ENCODE results near the gene PLCH2.
"Not testable (repeated sequence)": the region's sequence is repeated elsewhere in the genome, so short reads cannot be mapped to it uniquely, and the experiment has no call there.

The PLCH2 gene

GRCh38 chr1:2439369-2439768 lies 36.7 kb upstream of the PLCH2 start:
- DNase-seq (ENCODE audit: extremely low read depth in 1 of 2, low read depth in 1 of 2), result no peak

DNA sequence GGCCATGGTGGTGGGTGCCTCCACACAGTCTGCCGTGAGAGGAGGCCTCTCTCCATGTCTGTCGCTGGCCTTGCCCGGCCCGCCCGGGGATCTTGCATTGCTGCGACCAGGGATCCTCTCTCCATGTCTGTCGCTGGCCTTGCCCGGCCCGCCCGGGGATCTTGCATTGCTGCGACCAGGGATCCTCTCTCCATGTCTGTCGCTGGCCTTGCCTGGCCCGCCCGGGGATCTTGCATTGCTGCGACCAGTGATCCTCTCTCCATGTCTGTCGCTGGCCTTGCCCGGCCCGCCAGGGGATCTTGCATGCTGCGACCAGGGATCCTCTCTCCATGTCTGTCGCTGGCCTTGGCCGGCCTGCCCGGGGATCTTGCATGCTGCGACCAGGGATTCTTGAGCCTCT lies 35.7 kb upstream of the PLCH2 start:
- DNase-seq (ENCODE audit: extremely low read depth in 1 of 2, low read depth in 1 of 2), result not testable (repeated sequence)

- DNase-seq (ENCODE audit: extremely low read depth in 1 of 2, low read depth in 1 of 2), result no peak
Measured at GRCh38 chr1:2441746-2442145, 34.3 kb upstream of the PLCH2 start.

- no peak for DNase-seq (ENCODE audit: extremely low read depth in 1 of 2, low read depth in 1 of 2)
Measured at GRCh38 chr1:2442661-2443060, 33.4 kb upstream of the PLCH2 start.

- DNase-seq (ENCODE audit: extremely low read depth in 1 of 2, low read depth in 1 of 2), result no peak
Measured at GRCh38 chr1:2443277-2444137, 32.6 kb upstream of the PLCH2 start.

DNA sequence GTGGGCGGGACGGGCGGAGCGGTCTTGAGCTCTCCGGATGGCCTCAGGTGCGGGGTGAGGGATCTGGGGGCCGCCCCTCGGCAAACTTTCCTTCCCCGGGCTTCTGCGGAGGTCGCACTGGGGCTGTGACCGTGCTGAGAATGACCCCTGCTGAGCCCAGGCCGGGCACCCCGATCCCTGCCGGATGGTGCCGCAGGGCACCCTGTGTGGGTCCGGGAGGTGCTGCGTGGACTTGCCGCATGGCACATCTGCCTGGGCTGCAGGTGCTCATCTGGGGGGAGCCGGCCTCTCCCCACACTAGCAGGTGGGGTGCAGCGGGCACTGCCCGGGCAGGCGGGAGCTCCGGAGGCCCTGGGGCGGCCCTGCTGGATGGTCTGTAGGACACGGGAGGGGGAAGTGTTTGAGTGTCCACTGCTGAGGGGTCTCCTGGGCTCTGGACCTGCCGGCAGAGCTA lies 31.9 kb upstream of the PLCH2 start:
- DNase-seq (ENCODE audit: extremely low read depth in 1 of 2, low read depth in 1 of 2), result no peak

DNA sequence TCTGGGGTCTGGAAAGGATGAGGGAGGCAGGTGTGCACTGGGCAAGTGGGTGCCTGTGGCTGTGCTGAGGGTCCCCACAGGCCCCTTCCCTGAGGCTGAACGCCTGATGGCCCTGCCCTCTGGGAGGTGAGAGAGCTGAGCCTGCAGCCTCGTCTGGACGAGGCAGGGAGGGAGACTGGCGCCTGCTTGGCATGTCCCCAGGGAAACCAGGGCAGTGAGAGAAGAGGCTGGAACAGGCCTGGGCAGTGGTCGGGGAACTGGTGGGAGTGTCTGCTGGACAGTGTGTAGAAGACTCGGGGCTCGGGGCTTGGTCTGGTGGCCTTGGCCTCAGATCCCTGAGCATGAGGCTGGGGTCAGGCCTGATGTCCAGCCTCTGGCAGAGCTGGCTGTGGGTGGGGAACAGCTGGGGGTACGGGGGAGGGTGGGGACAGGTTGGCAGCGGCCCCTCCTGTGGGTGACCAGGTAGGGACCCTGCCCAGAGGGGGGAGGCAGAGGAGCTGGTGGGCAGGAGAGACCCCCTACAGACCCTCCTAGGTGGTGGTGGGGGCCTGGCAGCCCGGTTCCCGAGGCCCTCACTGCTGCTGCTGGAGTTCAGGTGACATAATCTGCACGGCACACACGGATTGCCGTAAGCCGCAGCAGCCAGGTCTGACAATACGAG lies 30.8 kb upstream of the PLCH2 start:
- no peak for DNase-seq (ENCODE audit: extremely low read depth in 1 of 2, low read depth in 1 of 2)

DNA sequence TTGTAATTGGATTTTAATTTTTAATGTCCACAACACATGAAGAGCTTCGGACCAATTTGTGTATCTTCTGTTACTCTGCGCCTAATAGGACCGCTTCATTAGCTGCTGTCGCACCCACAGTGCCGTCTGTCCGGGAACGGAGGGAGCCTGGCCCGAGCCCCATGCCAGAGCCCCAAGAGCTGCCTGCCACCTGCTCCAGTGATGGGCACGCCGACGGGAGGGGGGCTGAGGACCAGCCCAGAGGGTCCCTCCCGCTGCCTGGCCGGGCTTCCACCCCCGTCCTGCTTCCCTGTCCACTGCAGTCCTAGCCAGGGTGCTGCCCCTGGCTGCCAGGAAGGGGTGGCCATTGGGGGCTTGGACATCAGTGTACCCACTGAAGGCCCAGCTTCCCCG lies 30.3 kb upstream of the PLCH2 start:
- DNase-seq (ENCODE audit: extremely low read depth in 1 of 2, low read depth in 1 of 2), result no peak

- DNase-seq (ENCODE audit: extremely low read depth in 1 of 2, low read depth in 1 of 2), result no peak
Measured at GRCh38 chr1:2446394-2446793, 29.7 kb upstream of the PLCH2 start.

DNA sequence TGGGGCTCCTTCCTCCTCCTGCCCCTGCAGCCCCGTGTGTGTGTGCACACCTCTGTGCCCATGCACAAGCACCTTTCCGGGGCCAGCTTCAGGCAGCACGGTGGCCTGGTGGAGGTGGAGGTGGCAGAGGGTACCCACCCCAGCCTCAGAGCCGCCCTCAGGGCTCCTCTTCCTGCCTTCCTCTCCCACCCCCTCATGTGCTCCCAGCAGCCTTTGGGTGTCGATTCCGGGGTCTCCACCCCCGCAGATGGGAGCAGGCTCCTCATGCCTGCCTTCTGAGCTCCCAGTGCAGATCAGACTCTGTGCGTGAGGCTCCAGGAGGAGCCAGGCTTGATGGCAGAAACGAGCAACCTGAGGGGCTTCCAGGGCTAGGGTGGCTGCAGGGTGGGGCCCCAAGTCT lies 29.2 kb upstream of the PLCH2 start:
- no peak for DNase-seq (ENCODE audit: extremely low read depth in 1 of 2, low read depth in 1 of 2)

DNA sequence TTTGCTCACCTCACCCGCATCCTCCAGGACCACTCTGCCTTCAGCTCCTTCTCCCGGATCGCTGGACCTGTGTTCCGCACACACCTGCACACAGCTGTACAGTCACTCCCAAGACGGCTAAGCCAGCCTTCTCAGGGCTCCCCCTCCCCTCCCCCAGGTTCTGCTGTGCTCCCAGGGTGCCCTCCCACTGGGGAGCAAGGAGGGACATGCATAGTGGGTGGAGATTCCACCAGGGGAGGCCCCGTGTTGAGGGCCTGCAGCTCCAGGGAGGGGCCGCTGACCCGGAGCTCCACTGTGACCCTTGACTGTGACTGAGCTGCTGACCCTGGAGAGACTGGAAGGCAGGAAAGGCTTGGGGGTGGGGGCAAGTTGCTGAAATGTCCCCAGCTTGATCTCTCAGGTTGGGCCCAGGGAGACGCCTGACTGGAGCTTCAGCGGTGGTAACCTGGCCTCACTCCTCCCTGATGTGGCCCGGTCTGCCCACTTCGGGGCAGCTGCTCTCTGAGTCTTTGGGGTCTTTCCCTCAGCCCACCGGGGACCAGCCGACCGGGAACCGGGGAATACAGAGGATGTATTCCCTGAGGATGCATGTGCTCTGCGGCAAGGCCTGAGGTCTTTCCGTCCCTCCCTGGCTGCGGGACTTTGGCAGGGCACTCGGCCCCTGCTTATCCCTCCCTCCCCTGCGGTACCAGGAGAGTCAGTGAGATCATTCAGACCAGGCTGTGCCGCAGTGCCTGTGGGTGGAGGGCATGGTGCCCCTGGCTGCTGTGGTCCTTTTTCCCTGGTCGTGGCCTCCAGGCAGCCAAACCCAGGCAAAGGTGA lies 28.6 kb upstream of the PLCH2 start:
- DNase-seq (ENCODE audit: extremely low read depth in 1 of 2, low read depth in 1 of 2), result no peak

- no peak for DNase-seq (ENCODE audit: extremely low read depth in 1 of 2, low read depth in 1 of 2)
Measured at GRCh38 chr1:2448098-2448445, 28.0 kb upstream of the PLCH2 start.

GRCh38 chr1:2449636-2450454 lies 26.2 kb upstream of the PLCH2 start:
- no peak for DNase-seq (ENCODE audit: extremely low read depth in 1 of 2, low read depth in 1 of 2)

- no peak for DNase-seq (ENCODE audit: extremely low read depth in 1 of 2, low read depth in 1 of 2)
Measured at GRCh38 chr1:2451741-2452140, 24.3 kb upstream of the PLCH2 start.

DNA sequence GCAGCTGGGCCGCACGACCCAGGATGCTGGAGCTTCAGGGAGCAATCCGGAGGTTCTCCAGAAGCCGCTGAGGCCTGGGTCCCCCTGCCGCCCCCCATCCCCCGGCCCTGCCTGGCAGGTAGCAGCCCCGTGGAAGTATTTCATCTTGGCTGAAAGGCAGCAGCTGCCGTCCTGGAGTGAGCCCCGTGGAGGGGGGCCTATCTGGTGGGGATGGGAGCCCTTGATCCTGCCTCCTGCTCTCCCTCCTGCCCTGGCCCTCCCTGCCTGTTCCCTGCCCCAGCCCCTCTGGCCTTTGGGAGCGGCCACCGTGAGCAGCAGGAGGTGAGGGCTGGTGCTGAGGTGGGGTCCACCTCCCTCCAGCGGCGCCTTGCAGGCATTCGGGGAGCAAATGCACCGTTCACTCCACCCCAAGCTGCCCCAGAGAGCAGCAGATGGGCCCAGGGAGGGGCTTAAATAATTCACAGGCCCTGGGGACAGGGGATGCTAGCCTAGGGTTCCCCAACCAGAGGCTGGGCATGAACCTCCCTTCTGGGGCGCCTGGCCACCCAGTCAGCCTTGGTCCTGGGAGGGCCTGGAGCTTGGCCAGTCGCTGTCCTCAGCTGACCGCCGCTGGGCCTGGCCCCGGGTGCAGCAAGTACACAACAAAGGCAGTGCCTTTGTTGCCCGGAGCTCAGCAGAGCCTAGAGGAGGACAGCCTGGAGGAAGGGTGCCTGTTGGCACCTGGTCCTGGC lies 23.7 kb upstream of the PLCH2 start:
- no peak for DNase-seq (ENCODE audit: extremely low read depth in 1 of 2, low read depth in 1 of 2)

GRCh38 chr1:2452932-2453315 lies 23.2 kb upstream of the PLCH2 start:
- no peak for DNase-seq (ENCODE audit: extremely low read depth in 1 of 2, low read depth in 1 of 2)

DNA sequence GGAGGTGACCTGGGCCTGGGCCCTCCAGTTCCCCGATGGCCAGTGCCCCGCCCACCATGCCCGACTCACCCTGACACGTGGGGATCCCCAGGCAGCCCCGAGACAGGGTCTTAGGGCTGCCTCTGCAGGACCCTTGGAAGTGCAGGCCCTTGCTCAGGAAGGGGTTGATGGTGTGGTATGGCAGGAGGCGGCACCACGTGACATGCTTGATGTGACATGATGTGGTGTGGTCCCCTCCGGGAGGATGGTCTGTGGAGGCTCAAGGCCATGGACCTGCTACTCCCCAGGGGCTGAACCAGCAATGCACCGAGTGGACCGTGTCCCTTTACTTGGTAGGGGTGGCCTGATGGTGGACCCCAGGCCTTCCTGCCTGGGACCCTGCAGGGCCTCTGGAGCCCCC lies 21.9 kb upstream of the PLCH2 start:
- no peak for DNase-seq (ENCODE audit: extremely low read depth in 1 of 2, low read depth in 1 of 2)

DNA sequence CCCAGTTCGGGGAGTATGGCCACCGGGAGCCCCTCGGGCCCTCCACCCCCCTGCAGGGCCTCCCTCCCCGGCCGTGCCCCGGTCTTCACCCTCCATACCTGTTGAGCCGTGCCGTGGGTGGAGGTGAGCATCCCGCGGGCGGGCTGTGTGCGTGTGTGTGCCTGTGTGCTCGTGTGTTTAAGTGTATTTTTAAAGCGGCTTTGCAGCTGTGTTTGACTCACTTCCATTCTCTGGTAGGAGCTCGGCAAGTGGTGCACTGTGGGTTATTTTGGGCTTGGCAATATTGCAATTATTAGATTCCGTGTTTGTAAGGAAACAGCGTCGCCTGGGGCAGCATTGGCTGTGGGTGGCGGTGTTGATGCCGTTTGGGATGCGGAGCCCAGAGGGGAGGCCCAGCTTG lies 20.3 kb upstream of the PLCH2 start:
- no peak for DNase-seq (ENCODE audit: extremely low read depth in 1 of 2, low read depth in 1 of 2)

DNA sequence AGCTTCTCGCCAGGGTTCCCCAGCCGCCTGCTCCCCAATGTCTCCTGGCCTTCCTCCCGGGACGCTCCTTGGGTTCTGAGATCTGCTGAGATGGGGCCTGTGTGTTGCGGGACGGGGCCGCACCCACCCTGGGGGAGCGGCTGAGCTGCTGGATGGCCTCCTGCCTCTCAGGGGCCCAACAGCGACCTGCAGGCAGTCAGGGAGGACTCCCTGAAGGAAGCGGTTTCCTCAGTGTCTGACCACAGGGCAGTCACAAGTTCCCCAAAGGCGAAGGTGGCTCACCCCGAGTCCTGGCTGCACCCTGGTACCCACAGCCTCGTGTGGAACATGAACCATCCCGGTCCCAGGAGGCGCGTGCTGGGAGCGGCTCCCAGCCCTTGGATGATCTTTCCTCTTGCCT lies 18.6 kb upstream of the PLCH2 start:
- no peak for DNase-seq (ENCODE audit: extremely low read depth in 1 of 2, low read depth in 1 of 2)

- DNase-seq (ENCODE audit: extremely low read depth in 1 of 2, low read depth in 1 of 2), result no peak
Measured at GRCh38 chr1:2458687-2459086, 17.4 kb upstream of the PLCH2 start.

All from stimulated activated CD8-positive, alpha-beta memory T cell treated with anti-CD3 and anti-CD28 coated beads, Interleukin-7, amount 100 ng/mL, for 48 hours (primary cell).